Erythroblast (primary cell): ENCODE results near the gene CACNA1E.

Experiments used
- DNase-seq, 2 experiments: peaks; one replicate each; lab custom pipeline; 2025; lab: John Stamatoyannopoulos, UW
- GATA1 ChIP-seq: IDR thresholded peaks from 2 replicates; pipeline ENCODE4 v1.6.1; 2011; ENCODE audit warnings: low read depth, mild to moderate bottlenecking, control low read depth, low read length, moderate library complexity
- POLR2A ChIP-seq: IDR thresholded peaks from 2 replicates; pipeline ENCODE4 v1.6.1; 2011; ENCODE audit warnings: mild to moderate bottlenecking, low read length

The CACNA1E gene

DNA sequence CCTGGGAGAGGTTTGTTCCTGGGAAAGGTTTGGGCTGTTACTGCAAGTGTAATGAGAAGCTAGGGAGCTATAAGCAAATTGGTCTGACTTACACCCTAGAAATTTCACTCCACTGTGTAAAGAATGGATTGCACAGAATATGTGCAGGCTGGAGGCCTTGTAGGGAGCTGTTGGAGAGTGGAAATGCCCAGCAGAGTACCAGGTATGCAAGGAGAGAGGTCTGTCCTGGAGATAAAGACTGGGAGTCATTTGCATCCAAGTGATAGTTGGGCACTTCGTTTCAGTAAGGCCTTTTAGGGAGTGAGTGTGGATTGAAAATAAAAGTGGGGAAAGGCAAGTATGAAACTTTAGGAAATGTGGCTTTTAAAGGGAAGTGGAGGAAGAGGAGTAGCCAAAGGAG, 75.8 kb downstream of the CACNA1E start:
- no peak for DNase-seq
- TF ChIP-seq GATA1 (no peak), POLR2A (no peak)

DNA sequence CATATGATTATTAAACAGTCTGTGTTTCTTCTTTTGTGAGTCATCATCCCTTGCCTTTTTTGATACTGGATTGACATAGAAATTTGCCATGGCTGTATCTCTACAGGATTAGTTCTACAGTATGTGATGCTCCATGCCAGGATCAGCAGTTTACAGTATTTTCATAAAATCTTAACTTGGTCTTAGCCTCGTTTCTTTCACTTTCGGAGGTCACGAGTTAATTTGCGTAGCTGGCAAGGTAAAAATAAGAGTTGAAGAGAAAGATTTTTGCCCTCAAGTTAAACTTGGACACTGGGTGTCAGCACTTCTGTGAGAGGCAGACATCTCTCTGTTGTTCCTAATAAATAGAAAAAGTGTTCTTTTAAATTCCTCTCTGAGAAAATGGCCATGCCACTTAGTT, 79.1 kb downstream of the CACNA1E start:
- no peak for DNase-seq
- no peak for TF ChIP-seq GATA1
- no peak for TF ChIP-seq POLR2A

DNA sequence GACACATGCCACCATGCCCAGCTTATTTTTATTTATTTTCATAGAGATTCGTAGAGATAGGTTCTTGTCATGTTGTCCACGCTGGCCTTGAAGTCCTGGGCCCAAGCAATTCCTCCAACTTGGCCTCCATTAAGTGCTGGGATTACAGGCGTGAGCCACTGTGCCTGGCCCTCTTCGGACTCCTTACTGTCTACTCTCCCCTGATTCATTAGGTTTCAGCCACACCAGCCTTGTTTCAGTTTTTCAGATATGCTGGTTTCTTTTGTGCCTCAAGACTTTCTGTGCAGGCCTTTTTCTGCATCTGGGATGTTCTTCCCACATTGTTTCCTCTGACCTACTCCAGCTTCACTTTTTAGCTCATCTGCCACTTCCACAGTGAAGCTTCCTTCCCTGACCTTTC, 85.4 kb downstream of the CACNA1E start:
- DNase-seq: no peak
- no peak for TF ChIP-seq POLR2A
- no peak for TF ChIP-seq GATA1

DNA sequence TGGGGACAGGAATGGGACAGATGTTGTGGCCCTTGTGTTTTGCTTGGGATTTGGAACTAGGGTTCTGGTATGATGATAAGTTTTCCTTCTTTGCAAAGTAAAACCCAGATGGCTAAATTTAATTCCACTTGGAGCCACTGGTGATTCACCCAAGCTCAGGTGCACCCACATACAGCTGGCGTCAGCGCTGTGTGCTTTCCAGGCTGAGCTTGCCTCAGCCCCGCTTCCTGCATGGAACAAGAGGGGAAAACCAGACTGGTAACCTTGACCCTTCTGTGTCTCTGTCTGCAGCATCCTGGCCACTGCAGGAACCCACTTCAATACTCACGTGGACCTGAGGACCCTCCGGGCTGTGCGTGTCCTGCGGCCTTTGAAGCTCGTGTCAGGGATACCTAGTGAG, 94.2 kb downstream of the CACNA1E start:
- no peak for DNase-seq
- no peak for TF ChIP-seq GATA1
- TF ChIP-seq POLR2A: no peak

DNA sequence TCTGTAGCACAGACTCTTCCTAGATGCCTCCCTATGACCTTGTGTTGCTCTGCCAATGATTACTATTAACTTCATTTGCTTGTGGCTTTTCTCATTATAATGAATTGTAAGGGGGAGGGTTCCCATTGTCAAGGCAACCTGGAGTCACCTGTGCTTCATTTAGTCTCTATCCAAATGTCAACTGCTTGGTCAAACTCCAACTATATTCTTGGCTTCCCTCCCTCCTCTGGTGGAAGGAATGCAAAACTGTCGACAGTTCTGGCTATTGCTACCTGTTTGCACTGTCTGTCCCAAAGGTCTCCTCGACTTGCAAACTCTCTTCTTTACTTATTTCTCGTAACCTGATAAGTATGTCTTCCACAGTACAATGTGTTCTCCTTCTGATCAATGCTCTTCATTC, 100.3 kb downstream of the CACNA1E start:
- no peak for DNase-seq
- no peak for TF ChIP-seq POLR2A

DNA sequence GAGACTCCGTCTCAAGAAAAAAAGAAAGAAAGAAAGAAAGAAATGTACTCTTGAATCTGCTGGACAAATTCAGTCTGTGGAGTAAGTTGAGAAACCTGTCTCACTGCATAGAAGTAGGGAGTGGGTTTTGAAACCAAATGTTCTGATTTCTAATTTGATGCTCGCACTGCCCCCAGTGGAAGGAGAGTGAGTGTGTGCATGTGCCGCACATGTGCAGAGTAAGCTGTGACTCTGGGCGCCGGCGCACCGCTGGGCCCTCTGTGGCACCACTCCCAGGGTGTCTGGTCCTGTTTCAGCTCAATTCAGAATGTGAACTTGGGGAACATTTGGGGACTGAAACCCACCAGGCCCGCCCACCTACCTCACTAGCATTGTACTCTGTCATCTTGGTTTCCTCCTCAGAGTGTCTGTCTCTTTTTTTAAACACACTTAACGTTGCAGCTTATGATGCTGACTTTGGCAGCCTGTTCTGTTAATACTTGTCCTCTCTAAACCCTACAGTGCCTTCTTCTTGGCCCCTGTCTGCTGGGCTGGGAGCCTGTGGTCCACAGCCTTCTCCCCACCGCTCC, 104.6 kb downstream of the CACNA1E start:
- TF ChIP-seq GATA1 (no peak), POLR2A (no peak)
- DNase-seq: no peak

DNA sequence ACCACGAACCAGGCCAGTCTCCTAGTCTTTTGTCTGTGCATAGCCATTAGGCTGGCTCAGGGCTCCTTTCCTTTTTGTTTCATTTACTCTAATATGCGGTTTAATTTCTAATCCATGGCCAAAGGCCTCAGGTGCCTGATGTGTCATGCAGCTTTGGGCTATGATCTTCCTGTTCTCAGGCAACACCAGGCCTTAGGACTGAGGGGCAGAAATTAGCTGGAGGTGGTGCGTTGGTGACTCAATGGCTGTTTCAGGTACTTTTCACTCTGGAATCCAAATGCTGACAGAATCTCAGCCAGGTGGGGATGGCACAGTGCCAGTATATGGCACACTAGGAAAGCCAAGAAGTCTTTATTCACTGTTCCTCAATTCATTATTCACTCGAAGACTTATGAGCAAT, 105.3 kb downstream of the CACNA1E start:
- TF ChIP-seq GATA1 (no peak), POLR2A (no peak)
- no peak for DNase-seq

DNA sequence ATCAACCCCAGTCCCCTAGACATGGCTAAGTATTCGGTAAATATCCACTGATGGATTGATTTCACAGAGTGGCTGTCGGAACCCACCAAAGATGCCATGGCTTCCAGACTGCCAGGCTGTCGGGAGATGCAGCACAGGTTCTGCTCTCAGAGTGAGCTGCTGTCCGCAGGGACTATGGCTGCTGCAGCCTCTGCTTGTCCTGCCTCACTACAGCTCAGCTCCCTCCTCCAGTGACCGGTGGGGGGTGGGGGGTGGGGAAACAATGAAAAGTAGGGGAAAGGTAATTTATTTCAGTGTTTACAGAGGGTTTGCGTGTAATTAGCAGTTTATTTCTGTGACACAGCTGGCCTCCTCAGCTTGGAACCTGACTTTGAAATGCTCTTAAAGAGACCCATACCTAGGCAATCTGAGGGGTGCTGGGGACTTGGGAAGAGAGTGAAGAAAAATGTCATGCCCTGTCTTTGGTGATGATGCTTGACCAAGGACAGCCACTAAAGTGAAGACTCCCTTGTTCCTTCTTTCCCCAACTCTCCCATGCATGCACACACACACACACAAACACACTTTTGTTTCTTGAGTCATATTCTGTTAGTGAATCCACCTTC, 109.0 kb downstream of the CACNA1E start:
- TF ChIP-seq POLR2A: no peak
- TF ChIP-seq GATA1: no peak

DNA sequence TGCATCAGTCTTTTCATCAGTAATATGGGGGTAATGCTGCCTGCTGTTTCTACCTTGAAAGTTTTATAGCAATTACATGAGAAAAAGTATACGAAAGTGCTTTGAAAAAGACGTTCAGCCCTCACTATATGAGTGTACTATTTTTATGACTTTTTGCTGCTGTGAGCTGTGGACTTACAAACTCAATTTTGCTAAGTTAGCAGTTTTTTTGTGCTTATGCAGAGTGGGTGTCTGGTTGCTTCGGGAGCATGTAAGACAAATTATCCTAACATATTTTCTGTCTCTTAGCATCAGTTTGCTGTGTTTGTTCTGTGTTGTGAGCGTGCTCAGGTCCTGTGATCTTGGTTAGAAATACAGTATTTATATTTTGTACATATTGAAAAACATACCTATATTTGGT, 109.7 kb downstream of the CACNA1E start:
- TF ChIP-seq POLR2A (no peak), GATA1 (no peak)
- no peak for DNase-seq

More for the DNA sequence above, 109.0 kb downstream of the CACNA1E start:
- DNase-seq: no peak

DNA sequence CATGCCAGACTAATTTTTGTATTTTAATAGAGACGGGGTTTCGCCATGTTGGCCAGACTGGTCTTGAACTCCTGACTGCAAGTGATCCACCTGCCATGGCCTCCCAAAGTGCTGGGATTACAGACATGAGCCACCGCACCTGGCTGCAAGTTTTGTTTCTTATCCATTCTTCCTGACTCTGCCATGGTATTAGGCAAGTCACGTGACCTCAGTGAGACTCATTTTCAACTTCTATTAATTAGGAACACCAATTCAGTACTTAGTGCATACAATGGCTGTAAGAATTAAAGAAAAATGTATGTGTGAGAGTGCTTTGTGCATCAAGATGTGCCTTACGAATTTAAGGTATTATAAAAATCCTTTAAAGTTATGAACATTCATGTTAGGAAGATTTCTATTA, 111.2 kb downstream of the CACNA1E start:
- DNase-seq: no peak
- no peak for TF ChIP-seq GATA1
- no peak for TF ChIP-seq POLR2A

DNA sequence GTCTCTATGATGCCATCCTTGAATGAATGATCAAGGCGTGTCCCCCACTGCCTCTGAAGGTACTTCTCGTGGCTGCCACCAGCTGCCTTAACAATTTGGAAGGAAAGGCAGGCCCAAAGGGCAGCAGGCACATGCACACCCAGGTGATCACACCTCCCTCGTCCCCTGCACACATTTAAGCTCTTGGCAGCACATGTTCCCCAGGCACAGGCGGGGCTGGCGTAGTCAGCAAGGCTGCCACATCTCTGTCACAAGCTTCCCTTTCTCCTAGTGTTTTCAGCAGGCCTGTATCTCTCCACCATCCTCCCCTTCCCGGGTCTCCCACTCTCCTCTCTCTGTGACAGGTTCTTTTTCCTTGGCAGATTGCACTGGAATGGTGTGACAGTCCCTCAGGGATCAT, 111.9 kb downstream of the CACNA1E start:
- no peak for DNase-seq
- no peak for TF ChIP-seq GATA1
- no peak for TF ChIP-seq POLR2A

DNA sequence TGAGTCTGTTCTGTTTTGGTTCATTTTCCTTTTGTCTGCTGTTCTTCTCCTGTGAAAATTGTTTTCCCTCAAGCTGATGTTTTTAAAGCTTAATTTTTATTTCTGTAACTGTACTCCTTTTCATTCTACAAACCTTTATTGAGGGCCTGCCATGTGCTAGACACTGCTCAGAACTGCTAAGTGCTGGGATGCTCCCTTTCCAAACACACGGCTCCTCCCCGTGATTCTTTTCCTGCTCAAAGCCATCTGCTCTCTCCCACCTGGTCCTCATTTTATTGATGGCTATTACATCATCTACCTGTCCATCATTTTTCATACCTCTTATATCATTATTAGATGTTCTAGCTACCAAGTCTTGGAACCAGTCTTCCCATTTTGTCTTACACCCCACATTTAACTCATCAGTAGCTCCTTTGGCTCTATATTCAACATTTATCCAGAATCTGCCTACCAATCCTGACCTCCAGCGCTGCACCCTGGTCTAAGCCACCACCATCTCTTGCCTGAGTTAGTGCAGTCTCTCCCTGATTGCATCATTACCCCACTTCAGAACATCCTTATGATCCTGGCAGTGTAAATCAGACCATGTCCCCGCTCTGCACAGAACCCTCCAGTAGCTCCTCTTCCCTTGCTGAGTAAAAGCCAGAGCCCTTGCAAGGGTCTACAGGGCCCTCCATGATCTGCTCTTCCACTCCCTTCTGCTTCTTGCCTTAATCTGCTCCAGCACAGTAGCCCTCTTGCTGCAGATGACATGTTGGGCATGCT, 118.1 kb downstream of the CACNA1E start:
- no peak for DNase-seq
- TF ChIP-seq GATA1 (no peak), POLR2A (no peak)

DNA sequence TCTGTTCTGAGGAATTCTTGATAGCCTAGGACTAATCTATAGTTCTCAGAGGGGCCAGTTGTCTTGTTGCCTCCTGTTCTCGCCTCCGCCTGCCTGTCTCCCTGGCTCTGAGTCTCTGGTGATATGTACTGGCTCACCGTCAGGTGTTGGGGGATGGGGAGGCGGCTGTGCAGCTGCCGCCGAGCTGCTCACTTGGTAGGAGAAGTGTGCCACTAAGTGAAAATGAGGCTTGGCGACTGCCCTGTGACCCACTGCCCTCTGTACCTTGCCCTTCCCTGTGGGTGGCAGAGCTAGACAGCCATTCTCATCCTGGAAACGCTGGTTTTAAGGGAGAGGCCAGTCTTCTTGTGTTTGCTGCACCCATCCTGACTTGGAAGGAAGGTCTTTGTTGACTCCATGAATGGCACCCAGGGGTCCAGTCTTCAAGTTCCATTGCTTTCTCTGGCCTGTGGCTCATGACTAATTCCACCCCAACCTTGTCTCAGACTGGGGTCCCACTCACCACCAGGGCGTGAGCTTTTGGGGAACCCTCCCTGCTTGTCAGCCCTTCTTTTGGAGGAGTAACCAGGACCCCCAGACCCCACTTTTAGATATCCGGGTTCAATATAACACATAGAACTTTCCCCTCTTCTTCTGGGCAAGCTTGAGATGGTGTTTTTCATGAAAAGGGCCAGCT, 120.6 kb downstream of the CACNA1E start:
- DNase-seq: no peak
- TF ChIP-seq POLR2A (no peak), GATA1 (no peak)

DNA sequence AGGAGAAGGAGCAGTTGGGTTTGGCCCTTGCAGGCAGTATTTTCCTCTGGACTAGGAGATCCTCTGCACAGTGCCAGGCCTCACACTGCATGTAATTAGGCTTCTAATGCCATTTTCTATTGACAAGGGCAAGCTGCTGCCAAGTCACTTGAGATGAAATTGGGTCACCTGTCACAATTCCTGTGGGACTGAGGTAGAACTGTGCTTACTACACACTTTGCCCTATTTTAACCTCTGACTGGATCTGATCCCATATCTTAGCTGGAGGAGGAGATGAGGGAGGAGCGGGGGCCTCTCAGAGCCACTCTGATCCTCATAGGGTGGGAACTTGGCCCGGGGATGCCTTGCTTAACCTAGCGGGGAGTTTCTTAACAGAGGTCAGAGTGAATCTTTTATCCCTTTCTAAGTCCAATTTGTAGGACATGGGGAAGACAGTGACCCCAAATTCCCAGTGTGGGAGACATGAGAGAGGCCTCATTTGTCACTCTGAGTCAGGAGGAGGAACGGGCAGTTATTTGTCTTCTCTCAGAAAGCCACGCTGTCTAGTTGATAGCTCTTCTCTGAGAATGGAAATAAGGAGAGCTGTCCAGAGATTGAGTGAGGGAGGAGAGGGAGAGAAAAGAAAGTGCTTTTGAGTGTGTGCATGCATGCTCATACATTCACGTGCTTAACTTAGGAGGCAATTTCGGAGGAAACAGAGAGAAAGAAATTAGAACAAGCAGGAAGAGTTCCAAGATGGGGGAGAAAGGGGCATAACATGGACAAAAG, 121.3 kb downstream of the CACNA1E start:
- TF ChIP-seq GATA1: no peak
- no peak for TF ChIP-seq POLR2A
- DNase-seq: no peak
